ENCODE results near the gene BLACAT1.

GRCh38 chr1:205480349-205480985 is 24.6 kb upstream of the BLACAT1 start:
- TF ChIP-seq CTCF (IDR thresholded peaks at IDR 0.05), result no peak
- no peak for TF ChIP-seq POLR2A (IDR thresholded peaks at IDR 0.05)
